Cardiac atrium fibroblast (primary cell): ENCODE results near the gene TMEM59. TPM values are rescaled to one million over a fixed set of nuclear protein-coding genes. Genes with fewer than 3 reads are reported as not detected.

Experiments
- total RNA-seq: library from RNA; depleted of rRNA; stranded (reverse); fragments of >200 nt; gene quantifications from 2 replicates; pipeline ENCODE4 v1.2.3, GENCODE V29; 2015

The TMEM59 gene
- 437 and 450 TPM in 2 replicates for total RNA-seq

GRCh38 chr1:54052934-54053744, at the start of gene TMEM59, which contains the start of gene TCEANC2:
Gene TMEM59 (minus strand): TSS chr1:54053204. CDS start chr1:54053188, 16 bp downstream.
Gene TCEANC2 (plus strand): TSS chr1:54053608. CDS start chr1:54054423, 815 bp downstream.

GRCh38 chr1:54017979-54018378, 35.0 kb downstream of the TMEM59 start, which contains the start of gene LDLRAD1:
Gene LDLRAD1 (minus strand): TSS chr1:54018186. CDS start chr1:54018112, 74 bp downstream.

Other genes starting within 250 kb of the TMEM59 start
- gene NDC1, start 214.9 kb downstream of the TMEM59 start, total RNA-seq = 9.1 and 12.6 TPM in 2 replicates
- gene YIPF1, start 163.4 kb downstream of the TMEM59 start, total RNA-seq = 21.3 and 31.9 TPM in 2 replicates
- gene DIO1, start 159.0 kb downstream of the TMEM59 start, total RNA-seq = not detected in 2 replicates
- 22.2 and 29.3 TPM in 2 replicates for gene IFT25, start 107.5 kb downstream of the TMEM59 start, total RNA-seq
- 23.5 and 41.0 TPM in 2 replicates for gene LRRC42, start 106.9 kb downstream of the TMEM59 start, total RNA-seq
- gene LDLRAD1, start 35.0 kb downstream of the TMEM59 start, total RNA-seq = not detected in 2 replicates
- gene TCEANC2, start 404 bp upstream of the TMEM59 start, total RNA-seq = 2.0 and 5.7 TPM in 2 replicates
- not detected in 2 replicates for gene CDCP2, start 99.8 kb upstream of the TMEM59 start, total RNA-seq
- 0.54 and 3.9 TPM in 2 replicates for gene CYB5RL, start 146.8 kb upstream of the TMEM59 start, total RNA-seq
- gene MRPL37, start 147.0 kb upstream of the TMEM59 start, total RNA-seq = 71.5 and 84.4 TPM in 2 replicates